ENCODE measurements around the gene SLC4A9. TPM values are rescaled to one million over a fixed set of nuclear protein-coding genes. Genes with fewer than 3 reads are reported as not detected.

SLC4A9 gene
- total and polyA plus RNA-seq, 2 donors (not counting 3 experiments of a cell fraction or from before 2014, with no cell fraction given): not detected

GRCh38 chr5:140327589-140327988 lies 32.4 kb upstream of the SLC4A9 start:
- ChIA-PET POLR2A (interaction anchor here (1.0 to 4.1 kb wide), 2 partner anchors 16 to 18 kb away, joined by 5 to 24 read pairs; partner anchors contain the start of gene HBEGF), CTCF (interaction anchor here (0.7 to 3.6 kb wide), 16 partner anchors 9 to 87 kb away, joined by 3 to 43 read pairs (median 4); partner anchors contain the start of gene HBEGF)
- peak overlapping the region; percentile 39 for H3K4me2 ChIP-seq (ENCODE audit: insufficient read depth, low read length)
- no peak overlapping the region for H2AFZ ChIP-seq (ENCODE audit: low read depth, low read length)
- H3K9me3 ChIP-seq (replicated peaks; ENCODE audit: control insufficient read depth, insufficient read depth, low read length): no peaks in the 10 kb centered on the region
- H3K27me3 ChIP-seq (ENCODE audit: control insufficient read depth in 2 of 2, insufficient read depth in 2 of 2, low read length in 2 of 2): no peaks in the 10 kb centered on the region
- dilution Hi-C loops (cut with MboI; ENCODE audit: extremely low pct_ligation_motif_present, low sequenced_read_pairs) (no loop called here), intact Hi-C loops (cut with micrococcal nuclease) (no loop called here)
- H3K79me2 ChIP-seq (ENCODE audit: control insufficient read depth, insufficient read depth, low read length): no peaks in the 10 kb centered on the region
- H3K4me3 ChIP-seq (replicated peaks in 1 of 3; ENCODE audit: insufficient read depth in 1 of 3, low read depth in 1 of 3, low read length in 3 of 3): no peak overlapping the region
- BruUV-seq (replicated peaks): no TSS peak
- TF ChIP-seq MYC (IDR thresholded peaks at IDR 0.05; ENCODE audit: low read depth, low read length): no peak
- TF ChIP-seq JUN (IDR thresholded peaks at IDR 0.05; ENCODE audit: borderline replicate concordance, insufficient read depth, insufficient read length, low read depth): no peak
- TF ChIP-seq FOS (IDR thresholded peaks at IDR 0.05; ENCODE audit: borderline replicate concordance, insufficient read depth, low read length): no peak
- H3K4me1 ChIP-seq (ENCODE audit: control insufficient read depth, extremely low read depth, insufficient read depth, low read length): peaks cover 54% of the 10 kb centered on the region
- FAIRE-seq (peak; percentile 92), DNase-seq (ENCODE audit: low read depth, low spot score) (peak; percentile 87)
- peak overlapping the region; percentile 36 for H3K27ac ChIP-seq (ENCODE audit: insufficient read depth, low read depth, low read length)
- H4K20me1 ChIP-seq (replicated peaks; ENCODE audit: control insufficient read depth, extremely low read depth, insufficient read depth, low read length): no peaks in the 10 kb centered on the region
- peak overlapping the region; percentile 20 for H3K9ac ChIP-seq (replicated peaks; ENCODE audit: extremely low read depth, insufficient read depth, low read length)
- H3K9me1 ChIP-seq (replicated peaks; ENCODE audit: control insufficient read depth, extremely low read depth, insufficient read depth, low read length): no peaks in the 10 kb centered on the region
- peaks cover 0 to 5% of the 10 kb centered on the region in 2 experiments for H3K36me3 ChIP-seq (ENCODE audit: control insufficient read depth in 2 of 2, extremely low read depth in 1 of 2, insufficient read depth in 2 of 2, low read length in 2 of 2)

GRCh38 chr5:140328036-140328764 lies 31.8 kb upstream of the SLC4A9 start:
- Histone ChIP-seq H3K36me3 (ENCODE audit: control insufficient read depth in 2 of 2, extremely low read depth in 1 of 2, insufficient read depth in 2 of 2, low read length in 2 of 2) (peaks cover 2 to 10% of the 10 kb centered on the region in 2 experiments), H3K4me2 (ENCODE audit: insufficient read depth, low read length) (peak overlapping the region; percentile 39), H3K79me2 (ENCODE audit: control insufficient read depth, insufficient read depth, low read length) (no peaks in the 10 kb centered on the region), H3K9me3 (replicated peaks; ENCODE audit: control insufficient read depth, insufficient read depth, low read length) (no peaks in the 10 kb centered on the region), H3K27ac (ENCODE audit: insufficient read depth, low read depth, low read length) (peak overlapping the region; percentile 36), H4K20me1 (replicated peaks; ENCODE audit: control insufficient read depth, extremely low read depth, insufficient read depth, low read length) (no peaks in the 10 kb centered on the region), H2AFZ (ENCODE audit: low read depth, low read length) (no peak overlapping the region), H3K9ac (replicated peaks; ENCODE audit: extremely low read depth, insufficient read depth, low read length) (peak overlapping the region; percentile 20), H3K9me1 (replicated peaks; ENCODE audit: control insufficient read depth, extremely low read depth, insufficient read depth, low read length) (no peaks in the 10 kb centered on the region), H3K4me3 (replicated peaks in 1 of 3; ENCODE audit: insufficient read depth in 1 of 3, low read depth in 1 of 3, low read length in 3 of 3) (no peak overlapping the region), H3K4me1 (ENCODE audit: control insufficient read depth, extremely low read depth, insufficient read depth, low read length) (peaks cover 47% of the 10 kb centered on the region), H3K27me3 (ENCODE audit: control insufficient read depth in 2 of 2, insufficient read depth in 2 of 2, low read length in 2 of 2) (no peaks in the 10 kb centered on the region)
- dilution Hi-C loops (cut with MboI; ENCODE audit: extremely low pct_ligation_motif_present, low sequenced_read_pairs) (no loop called here), intact Hi-C loops (cut with micrococcal nuclease) (loop anchor here (1.0 kb wide), 1 partner anchor 16 kb away; no protein-coding TSS in a partner anchor)
- TF ChIP-seq FOS (IDR thresholded peaks at IDR 0.05; ENCODE audit: borderline replicate concordance, insufficient read depth, low read length) (no peak), JUN (IDR thresholded peaks at IDR 0.05; ENCODE audit: borderline replicate concordance, insufficient read depth, insufficient read length, low read depth) (no peak), POLR2AphosphoS5 (IDR thresholded peaks at IDR 0.05; ENCODE audit: insufficient read depth, low read depth, low read length) (no peak), MAX (IDR thresholded peaks at IDR 0.05; ENCODE audit: insufficient read depth, insufficient read length) (no peak), MYC (IDR thresholded peaks at IDR 0.05; ENCODE audit: low read depth, low read length) (no peak), POLR2A (IDR thresholded peaks at IDR 0.05; ENCODE audit: low read depth, low read length) (no peak), EZH2 (IDR thresholded peaks at IDR 0.05; ENCODE audit: borderline replicate concordance, low read depth, low read length, severe bottlenecking) (no peak), GATA2 (IDR thresholded peaks at IDR 0.05; ENCODE audit: insufficient read depth, insufficient read length, low read depth, low read length) (no peak), CTCF (IDR thresholded peaks at IDR 0.05; ENCODE audit: extremely low read depth in 1 of 2, insufficient read depth in 1 of 2, low read depth in 1 of 2, low read length in 2 of 2) (no peak)
- POLR2A ChIA-PET: interaction anchor here (1.0 to 4.1 kb wide), 3 partner anchors 16 to 84 kb away, joined by 4 to 24 read pairs (median 5); partner anchors contain the start of gene HBEGF
- FAIRE-seq: no peak
- peak; percentile 81 for DNase-seq (ENCODE audit: low read depth, low spot score)
- no TSS peak for BruUV-seq (replicated peaks)
- CTCF ChIA-PET: interaction anchor here (0.6 to 3.6 kb wide), 17 partner anchors 8 to 88 kb away, joined by 3 to 43 read pairs (median 5); partner anchors contain the start of gene HBEGF
